ENCODE data around the gene ABHD17C. TPM values are rescaled to one million over a fixed set of nuclear protein-coding genes. Genes with fewer than 3 reads are reported as not detected.

ABHD17C gene
- total RNA-seq, 2 experiments from 2014 or later, result 0.47 to 0.70 TPM

GRCh38 chr15:80773122-80773551 lies 78.0 kb downstream of the ABHD17C start:
- H3K4me2 ChIP-seq (ENCODE audit: low read length), result no peak overlapping the region
- no peak overlapping the region for H3K27ac ChIP-seq (ENCODE audit: low read depth, low read length, poor library complexity, severe bottlenecking)
- H3K9me2 ChIP-seq (ENCODE audit: insufficient read depth, low read length), result no peaks in the 10 kb centered on the region
- no peaks in the 10 kb centered on the region for H4K20me1 ChIP-seq (ENCODE audit: insufficient read depth, low read length)
- H3K9me3 ChIP-seq (ENCODE audit: low read length), result no peaks in the 10 kb centered on the region
- intact Hi-C loops (cut with micrococcal nuclease; ENCODE audit: unreplicated experiment), result loop anchor here (10.0 kb wide), 1 partner anchor 208 kb away; no protein-coding TSS in a partner anchor
- CTCF ChIA-PET (ENCODE audit: unreplicated experiment), result interaction anchor here (0.6 kb wide), 1 partner anchor 322 kb away, joined by 3 read pairs; no protein-coding TSS in a partner anchor
- no peak for TF ChIP-seq EZH2phosphoT487 (IDR thresholded peaks at IDR 0.05; ENCODE audit: borderline replicate concordance, low read depth, low read length)
- TF ChIP-seq CTCF (conservative IDR thresholded peaks at IDR 0.05; ENCODE audit: low read length), result no peak
- H3K79me2 ChIP-seq (ENCODE audit: insufficient read depth, low read depth, low read length), result no peaks in the 10 kb centered on the region
- POLR2A ChIA-PET, result no interaction called here
- no peak overlapping the region for H3K4me3 ChIP-seq (ENCODE audit: low read depth, low read length, poor library complexity, severe bottlenecking)
- H2AFZ ChIP-seq (ENCODE audit: low read length), result no peak overlapping the region
- no peaks in the 10 kb centered on the region for H3K36me3 ChIP-seq (ENCODE audit: insufficient read depth, low read length)
- no peak for DNase-seq (ENCODE audit: low spot score)
- BruUV-seq (replicated peaks), result no TSS peak
- H3K4me1 ChIP-seq (ENCODE audit: insufficient read depth, low read length, poor library complexity, severe bottlenecking), result no peaks in the 10 kb centered on the region

- TF ChIP-seq CTCF (conservative IDR thresholded peaks at IDR 0.05; ENCODE audit: low read length), result no peak
- no peak for TF ChIP-seq EZH2phosphoT487 (IDR thresholded peaks at IDR 0.05; ENCODE audit: borderline replicate concordance, low read depth, low read length)
- POLR2A ChIA-PET, result no interaction called here
- Histone ChIP-seq H3K9me2 (ENCODE audit: insufficient read depth, low read length) (no peaks in the 10 kb centered on the region), H4K20me1 (ENCODE audit: insufficient read depth, low read length) (no peaks in the 10 kb centered on the region), H3K4me3 (ENCODE audit: low read depth, low read length, poor library complexity, severe bottlenecking) (no peak overlapping the region), H3K79me2 (ENCODE audit: insufficient read depth, low read depth, low read length) (no peaks in the 10 kb centered on the region), H3K4me2 (ENCODE audit: low read length) (no peak overlapping the region), H2AFZ (ENCODE audit: low read length) (no peak overlapping the region), H3K27ac (ENCODE audit: low read depth, low read length, poor library complexity, severe bottlenecking) (no peak overlapping the region), H3K36me3 (ENCODE audit: insufficient read depth, low read length) (no peaks in the 10 kb centered on the region), H3K4me1 (ENCODE audit: insufficient read depth, low read length, poor library complexity, severe bottlenecking) (no peaks in the 10 kb centered on the region), H3K9me3 (ENCODE audit: low read length) (no peaks in the 10 kb centered on the region)
- intact Hi-C loops (cut with micrococcal nuclease; ENCODE audit: unreplicated experiment), result loop anchor here (10.0 kb wide), 1 partner anchor 209 kb away; no protein-coding TSS in a partner anchor
- CTCF ChIA-PET (ENCODE audit: unreplicated experiment), result interaction anchor here (0.6 kb wide), 1 partner anchor 322 kb away, joined by 3 read pairs; no protein-coding TSS in a partner anchor
- no TSS peak for BruUV-seq (replicated peaks)
- no peak for DNase-seq (ENCODE audit: low spot score)
Measured at GRCh38 chr15:80773792-80774352, 78.8 kb downstream of the ABHD17C start.

GRCh38 chr15:80774486-80774885 lies 79.4 kb downstream of the ABHD17C start:
- no peak overlapping the region for H3K4me3 ChIP-seq (ENCODE audit: low read depth, low read length, poor library complexity, severe bottlenecking)
- TF ChIP-seq EZH2phosphoT487 (IDR thresholded peaks at IDR 0.05; ENCODE audit: borderline replicate concordance, low read depth, low read length), result no peak
- TF ChIP-seq CTCF (conservative IDR thresholded peaks at IDR 0.05; ENCODE audit: low read length), result no peak
- H3K36me3 ChIP-seq (ENCODE audit: insufficient read depth, low read length), result no peaks in the 10 kb centered on the region
- no peak for DNase-seq (ENCODE audit: low spot score)
- no TSS peak for BruUV-seq (replicated peaks)
- H4K20me1 ChIP-seq (ENCODE audit: insufficient read depth, low read length), result no peaks in the 10 kb centered on the region
- no peak overlapping the region for H3K4me2 ChIP-seq (ENCODE audit: low read length)
- H3K9me2 ChIP-seq (ENCODE audit: insufficient read depth, low read length), result no peaks in the 10 kb centered on the region
- no peaks in the 10 kb centered on the region for H3K9me3 ChIP-seq (ENCODE audit: low read length)
- no peaks in the 10 kb centered on the region for H3K79me2 ChIP-seq (ENCODE audit: insufficient read depth, low read depth, low read length)
- intact Hi-C loops (cut with micrococcal nuclease; ENCODE audit: unreplicated experiment), result loop anchor here (10.0 kb wide), 1 partner anchor 210 kb away; no protein-coding TSS in a partner anchor
- no peaks in the 10 kb centered on the region for H3K4me1 ChIP-seq (ENCODE audit: insufficient read depth, low read length, poor library complexity, severe bottlenecking)
- POLR2A ChIA-PET, result no interaction called here
- H3K27ac ChIP-seq (ENCODE audit: low read depth, low read length, poor library complexity, severe bottlenecking), result no peak overlapping the region
- H2AFZ ChIP-seq (ENCODE audit: low read length), result no peak overlapping the region
- CTCF ChIA-PET (ENCODE audit: unreplicated experiment), result no interaction called here
